ENCODE results near the gene TBC1D20. TPM values are rescaled to one million over a fixed set of nuclear protein-coding genes. Genes with fewer than 3 reads are reported as not detected.

TBC1D20 gene
- total and polyA plus RNA-seq, 2 of the 4 experiments (the other 2 are of a cell fraction) = 39.1 to 42.8 TPM

- Histone ChIP-seq H3K56ac (ENCODE audit: extremely low read depth, insufficient read depth, low read length) (no peak overlapping the region), H4K20me1 (ENCODE audit: insufficient read depth, low read length) (peaks cover 6% of the 10 kb centered on the region), H3K27ac (ENCODE audit: insufficient read depth, low read length) (no peak overlapping the region), H4K91ac (ENCODE audit: insufficient read depth, low read depth, low read length) (no peak overlapping the region), H2BK120ac (ENCODE audit: low read depth, low read length) (no peak overlapping the region), H3K18ac (ENCODE audit: low read depth, low read length) (no peak overlapping the region), H3K9me1 (ENCODE audit: insufficient read depth, low read length) (no peaks in the 10 kb centered on the region; the same call in none of the 2 replicates), H3K4me1 (ENCODE audit: control insufficient read depth, insufficient read depth, low read length) (peaks cover 3% of the 10 kb centered on the region; the same call in 1 of the 2 replicates), H3K4me2 (ENCODE audit: low read depth, low read length) (no peak overlapping the region), H3K23ac (ENCODE audit: low read depth, low read length) (no peak overlapping the region), H4K8ac (ENCODE audit: low read depth in 2 of 2, low read length in 2 of 2) (no peak overlapping the region), H2BK5ac (ENCODE audit: low read depth, low read length, poor library complexity, severe bottlenecking) (no peak overlapping the region), H3K9ac (ENCODE audit: low read depth, low read length) (no peak overlapping the region), H4K5ac (ENCODE audit: low read depth, low read length) (no peak overlapping the region), H3K9me3 (ENCODE audit: control insufficient read depth, insufficient read depth, low read length) (no peaks in the 10 kb centered on the region), H3K27me3 (ENCODE audit: control insufficient read depth, insufficient read depth, low read length) (no peaks in the 10 kb centered on the region), H2BK20ac (ENCODE audit: low read depth, low read length) (no peak overlapping the region), H3K79me1 (ENCODE audit: low read depth in 1 of 2, low read length in 2 of 2) (peaks cover 0 to 34% of the 10 kb centered on the region in 2 experiments), H3K14ac (replicated peaks; ENCODE audit: low read depth, low read length) (no peak overlapping the region), H2AK5ac (ENCODE audit: low read depth, low read length) (no peak overlapping the region), H3K4me3 (ENCODE audit: insufficient read depth, low read depth, low read length) (no peak overlapping the region), H3K36me3 (ENCODE audit: control insufficient read depth, insufficient read depth, low read length) (peaks cover 53% of the 10 kb centered on the region), H2BK15ac (ENCODE audit: low read depth, low read length) (no peak overlapping the region), H2AK9ac (replicated peaks; ENCODE audit: low read depth, low read length, poor library complexity) (peak overlapping the region; percentile 15), H3K4ac (ENCODE audit: low read depth, low read length) (no peak overlapping the region), H2AFZ (replicated peaks; ENCODE audit: low read length, poor library complexity) (peak overlapping the region; percentile 40)
- WGBS, 2 experiments (ENCODE audit: extremely low coverage in 2 of 2, insufficient read length in 1 of 2) = 96% methylated on average over 16 of the region's 32 CpGs; no CpG with 5 or more reads in 1 of the 2 experiments
- ATAC-seq (ENCODE audit: low read depth) = no peak
- CTCF ChIA-PET = no interaction called here
- POLR2A ChIA-PET (ENCODE audit: unreplicated experiment) = no interaction called here
- no peak for DNase-seq
- intact Hi-C loops (cut with micrococcal nuclease) (no loop called here), in situ Hi-C loops (cut with MboI; ENCODE audit: low sequenced_read_pairs) (no loop called here), dilution Hi-C loops (cut with HindIII; ENCODE audit: low sequenced_read_pairs, unreplicated experiment) (no loop called here)
- BruUV-seq (replicated peaks) = no TSS peak
- no peak for TF ChIP-seq CHD1 (IDR thresholded peaks at IDR 0.05; ENCODE audit: low read depth, low read length)
- no peak for TF ChIP-seq RCOR1 (IDR thresholded peaks at IDR 0.05; ENCODE audit: insufficient replicate concordance, low read length)
- no peak for TF ChIP-seq USF2 (IDR thresholded peaks at IDR 0.05; ENCODE audit: low read depth, low read length)
- no peak for TF ChIP-seq SMC3 (IDR thresholded peaks at IDR 0.05; ENCODE audit: low read depth, low read length)
- no peak for TF ChIP-seq RFX5 (IDR thresholded peaks at IDR 0.05; ENCODE audit: low read depth, low read length)
- no peak for TF ChIP-seq BHLHE40 (IDR thresholded peaks at IDR 0.05; ENCODE audit: low read depth, low read length)
- TF ChIP-seq RAD21 (IDR thresholded peaks at IDR 0.05; ENCODE audit: low read length) = no peak
- no peak for TF ChIP-seq POLR2A (IDR thresholded peaks at IDR 0.05; ENCODE audit: low read depth, low read length)
- no peak for TF ChIP-seq MXI1 (IDR thresholded peaks at IDR 0.05; ENCODE audit: borderline replicate concordance, low read depth, low read length)
- TF ChIP-seq NFE2L2 (IDR thresholded peaks at IDR 0.05; ENCODE audit: low read depth, low read length) = no peak
- TF ChIP-seq CTCF (conservative IDR thresholded peaks at IDR 0.05; ENCODE audit: low read depth, low read length) = no peak
- no peak for TF ChIP-seq ELK1 (IDR thresholded peaks at IDR 0.05; ENCODE audit: borderline replicate concordance, low read depth, low read length)
- no peak for TF ChIP-seq CEBPB (IDR thresholded peaks at IDR 0.05; ENCODE audit: low read depth, low read length)
- no peak for TF ChIP-seq MAZ (IDR thresholded peaks at IDR 0.05; ENCODE audit: borderline replicate concordance, low read depth, low read length)
- no peak for TF ChIP-seq MAFK (IDR thresholded peaks at IDR 0.05; ENCODE audit: low read depth, low read length)
- no peak for TF ChIP-seq FOS (IDR thresholded peaks at IDR 0.05; ENCODE audit: low read depth, low read length)
Measured at GRCh38 chr20:419556-420165, 42.7 kb downstream of the TBC1D20 start.

Measured in IMR-90 (cell line).